Brain microvascular endothelial cell (primary cell): ENCODE measurements around the gene PANK2.

Experiments
- DNase-seq: peaks from one replicate; pipeline ENCODE4 v3.0.0-alpha.2; 2020
- H3K27ac ChIP-seq: fragments of 250-450 bp; sonication (Bioruptor Pico); 2 replicates; pipeline ENCODE4 v1.5.1; 2020; ENCODE audit warnings: mild to moderate bottlenecking, moderate library complexity
- H3K27me3 ChIP-seq: fragments of 250-450 bp; sonication (Bioruptor Pico); replicated peaks from 2 replicates; pipeline ENCODE4 v1.5.1; 2020; ENCODE audit warnings: mild to moderate bottlenecking
- H3K36me3 ChIP-seq: fragments of 250-450 bp; sonication (Bioruptor Pico); replicated peaks from 2 replicates; pipeline ENCODE4 v1.5.1; 2020; ENCODE audit warnings: mild to moderate bottlenecking
- H3K4me3 ChIP-seq: 2 replicates; pipeline ENCODE4 v1.5.1; 2011; ENCODE audit warnings: low read depth, mild to moderate bottlenecking, control low read depth, low read length, moderate library complexity
- in situ Hi-C: cut with HindIII; loops from 2 replicates; pipeline ENCODE4 v1.10.0; 2017; ENCODE audit warnings: low sequenced_read_pairs, low pct_ligation_motif_present
- TF ChIP-seq, protein P1 (sequence below): IDR thresholded peaks from 2 replicates; pipeline ENCODE4 v1.5.1; 2011; ENCODE audit warnings: low read depth, mild to moderate bottlenecking, moderate library complexity, low read length, control low read depth, inconsistent platforms; ENCODE audit errors: missing control alignments

PANK2 gene

DNA sequence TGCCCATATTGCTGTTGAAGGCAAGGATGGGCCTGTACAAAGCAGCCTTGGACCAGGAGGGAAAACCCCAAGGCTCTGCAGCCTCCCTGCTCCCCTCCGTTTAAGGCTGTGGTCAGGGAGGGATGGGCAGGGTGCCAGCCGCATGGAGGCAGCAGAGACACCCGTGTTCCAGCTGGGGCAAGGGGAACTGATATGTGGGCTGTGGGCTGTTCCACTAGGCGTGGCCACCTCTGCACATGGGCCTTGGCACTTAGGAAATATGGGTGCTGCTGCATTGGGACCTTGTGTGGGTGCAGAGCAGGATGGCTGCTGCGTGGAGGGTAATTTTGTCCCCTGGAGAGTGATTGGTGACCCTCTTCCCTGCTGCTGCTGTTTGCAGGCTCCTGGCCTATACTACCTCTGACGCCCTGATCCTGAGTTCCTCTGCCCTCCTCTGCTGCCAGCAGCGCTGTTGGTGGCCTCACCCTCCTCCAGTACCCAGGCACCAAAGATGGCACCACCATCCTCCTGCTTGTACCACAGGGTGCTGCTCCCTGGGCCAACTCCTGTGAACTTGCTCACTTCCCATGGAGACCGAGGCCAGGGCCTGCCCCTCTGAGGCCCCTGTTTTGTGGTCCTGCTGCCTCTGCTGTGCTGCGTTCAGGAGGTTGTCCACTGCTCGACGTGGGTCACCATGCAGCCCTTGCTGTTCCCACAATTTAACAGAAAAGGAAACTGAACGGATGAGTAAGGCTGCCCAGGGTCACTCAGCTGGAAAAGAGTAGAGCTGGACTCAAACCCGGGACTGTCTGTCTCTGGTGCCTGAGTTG lies 35.3 kb downstream of the PANK2 start:
- H3K4me3 ChIP-seq, result no peak overlapping the region
- TF ChIP-seq, protein P1, sequence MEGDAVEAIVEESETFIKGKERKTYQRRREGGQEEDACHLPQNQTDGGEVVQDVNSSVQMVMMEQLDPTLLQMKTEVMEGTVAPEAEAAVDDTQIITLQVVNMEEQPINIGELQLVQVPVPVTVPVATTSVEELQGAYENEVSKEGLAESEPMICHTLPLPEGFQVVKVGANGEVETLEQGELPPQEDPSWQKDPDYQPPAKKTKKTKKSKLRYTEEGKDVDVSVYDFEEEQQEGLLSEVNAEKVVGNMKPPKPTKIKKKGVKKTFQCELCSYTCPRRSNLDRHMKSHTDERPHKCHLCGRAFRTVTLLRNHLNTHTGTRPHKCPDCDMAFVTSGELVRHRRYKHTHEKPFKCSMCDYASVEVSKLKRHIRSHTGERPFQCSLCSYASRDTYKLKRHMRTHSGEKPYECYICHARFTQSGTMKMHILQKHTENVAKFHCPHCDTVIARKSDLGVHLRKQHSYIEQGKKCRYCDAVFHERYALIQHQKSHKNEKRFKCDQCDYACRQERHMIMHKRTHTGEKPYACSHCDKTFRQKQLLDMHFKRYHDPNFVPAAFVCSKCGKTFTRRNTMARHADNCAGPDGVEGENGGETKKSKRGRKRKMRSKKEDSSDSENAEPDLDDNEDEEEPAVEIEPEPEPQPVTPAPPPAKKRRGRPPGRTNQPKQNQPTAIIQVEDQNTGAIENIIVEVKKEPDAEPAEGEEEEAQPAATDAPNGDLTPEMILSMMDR, result no peak
- H3K27me3 ChIP-seq, result no peaks in the 10 kb centered on the region
- H3K36me3 ChIP-seq, result peaks cover 54% of the 10 kb centered on the region
- DNase-seq, result no peak
- no peak overlapping the region for H3K27ac ChIP-seq
- in situ Hi-C loops, result loop anchor here (25.0 kb wide), 1 partner anchor 163 kb away; no protein-coding TSS in a partner anchor

DNA sequence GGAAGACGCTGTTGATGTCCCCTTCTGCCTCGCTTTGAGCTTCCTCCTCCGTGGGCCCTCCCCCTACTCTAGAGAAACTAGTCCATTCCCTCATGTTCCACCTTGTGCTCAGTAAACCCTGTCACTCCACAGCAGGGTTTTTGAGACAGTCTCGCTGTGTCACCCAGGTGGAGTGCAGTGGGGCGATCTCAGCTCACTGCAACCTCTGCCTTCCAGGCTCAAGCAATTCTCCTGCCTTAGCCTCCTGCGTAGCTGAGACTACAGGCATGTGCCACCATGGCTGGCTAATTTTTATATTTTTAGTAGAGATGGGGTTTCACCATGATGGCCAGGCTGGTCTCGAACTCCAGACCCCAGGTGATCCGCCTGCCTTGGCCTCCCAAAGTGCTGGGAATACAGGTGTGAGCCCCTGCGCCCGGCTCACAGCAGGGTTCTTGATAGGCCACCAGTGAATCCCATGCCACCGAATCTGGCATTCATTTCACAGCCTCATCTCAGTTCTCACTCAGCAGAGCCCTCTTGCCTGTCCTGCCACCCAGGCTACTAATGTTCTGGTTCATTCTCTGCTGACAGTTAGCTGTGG lies 36.0 kb downstream of the PANK2 start:
- Histone ChIP-seq H3K27ac (no peak overlapping the region), H3K27me3 (no peaks in the 10 kb centered on the region), H3K4me3 (no peak overlapping the region), H3K36me3 (peaks cover 54% of the 10 kb centered on the region)
- TF ChIP-seq, protein P1, result no peak
- no peak for DNase-seq
- in situ Hi-C loops, result no loop called here

DNA sequence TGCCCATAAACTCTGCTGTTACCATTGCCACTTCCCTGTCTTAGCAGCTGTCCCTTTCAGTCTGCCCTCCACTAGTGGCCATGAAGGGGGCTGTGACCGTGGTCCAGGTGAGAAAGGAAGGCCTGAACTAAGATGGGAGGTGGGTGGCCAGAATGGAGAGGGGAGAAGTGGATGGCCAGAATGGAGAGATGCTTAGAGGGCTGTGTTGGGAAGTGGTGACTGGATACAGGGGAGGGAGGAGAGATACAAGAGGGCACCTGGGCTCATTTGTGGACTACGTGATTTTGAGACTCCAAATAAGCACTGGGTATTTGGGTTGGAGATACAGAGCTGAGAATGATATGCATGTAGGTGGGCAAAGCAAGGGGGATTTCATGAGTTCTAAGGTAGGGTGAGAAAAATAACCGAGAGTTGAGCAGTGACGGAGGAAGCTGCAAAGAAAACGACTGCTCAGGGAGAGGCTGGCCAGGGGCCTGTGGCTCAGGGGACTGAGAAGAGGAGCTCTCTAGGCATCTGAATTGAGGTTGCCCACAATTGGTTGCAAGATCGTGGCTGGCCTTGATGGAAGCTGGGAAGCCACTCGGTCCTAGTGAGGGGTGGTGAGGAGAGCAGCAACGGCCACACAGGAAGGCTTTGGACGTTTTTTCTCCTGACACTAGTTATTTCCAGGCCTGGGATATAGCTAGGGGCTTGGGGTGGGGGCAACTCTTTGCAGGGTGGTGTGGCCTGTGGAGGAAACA lies 36.9 kb downstream of the PANK2 start:
- Histone ChIP-seq H3K4me3 (no peak overlapping the region), H3K27me3 (no peaks in the 10 kb centered on the region), H3K27ac (no peak overlapping the region), H3K36me3 (peaks cover 47% of the 10 kb centered on the region)
- TF ChIP-seq, protein P1, result no peak
- in situ Hi-C loops, result no loop called here
- no peak for DNase-seq

DNA sequence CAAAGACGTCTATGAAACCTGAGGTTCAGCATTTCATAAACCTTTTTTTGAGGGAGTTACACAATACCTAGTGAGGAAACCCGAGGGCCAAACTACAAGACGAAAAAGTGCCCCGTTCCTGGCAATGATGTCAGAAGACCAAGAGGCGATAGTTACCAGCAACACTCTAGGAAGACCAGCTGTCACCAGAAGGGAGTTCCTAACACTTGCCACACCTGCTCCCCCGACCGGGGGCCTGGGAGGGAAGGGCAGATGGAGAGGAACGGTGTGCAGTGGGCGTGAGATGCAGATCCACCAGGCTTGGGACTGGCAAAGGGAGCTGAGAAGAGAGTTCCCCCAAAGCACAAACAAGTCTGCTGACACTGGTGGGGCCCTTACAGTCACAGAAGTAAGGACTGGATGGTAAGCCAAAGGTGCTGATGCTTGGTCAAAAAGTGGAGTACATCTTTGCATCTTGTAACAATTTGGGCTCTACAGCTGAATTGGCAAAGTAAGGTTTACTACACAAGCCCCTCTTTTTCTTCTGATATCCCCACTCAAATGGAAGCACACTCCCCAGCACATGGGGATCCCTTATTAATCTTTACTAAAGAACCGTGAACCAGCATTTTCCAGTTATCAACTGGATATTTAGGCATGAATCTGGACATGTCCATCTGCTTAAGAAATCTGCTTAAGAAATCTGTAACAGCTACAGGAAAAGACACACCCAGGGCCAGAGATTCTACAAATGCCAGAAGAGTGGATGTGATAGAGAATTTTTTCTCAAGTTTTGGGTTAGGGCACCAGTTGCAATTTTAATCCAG lies 38.5 kb downstream of the PANK2 start:
- DNase-seq, result no peak
- H3K27ac ChIP-seq, result no peak overlapping the region
- H3K27me3 ChIP-seq, result no peaks in the 10 kb centered on the region
- TF ChIP-seq, protein P1, result no peak
- in situ Hi-C loops, result no loop called here
- peaks cover 35% of the 10 kb centered on the region for H3K36me3 ChIP-seq
- no peak overlapping the region for H3K4me3 ChIP-seq

DNA sequence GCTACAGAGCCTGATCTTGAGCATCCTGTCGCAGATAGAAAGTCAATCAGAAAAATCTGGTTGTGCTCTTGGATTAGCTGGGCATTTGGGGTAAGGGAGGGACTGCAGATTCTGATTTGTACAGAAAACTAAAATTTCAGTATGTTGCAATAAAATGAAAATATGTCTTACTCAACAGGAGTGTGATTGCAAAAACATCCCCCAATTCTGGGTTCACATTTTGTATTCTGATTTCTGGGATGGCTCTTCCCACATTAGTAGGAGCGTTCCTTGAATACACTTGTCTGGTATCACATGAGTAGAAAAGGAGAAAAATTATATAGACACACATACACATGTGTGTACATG lies 40.5 kb downstream of the PANK2 start:
- in situ Hi-C loops, result no loop called here
- Histone ChIP-seq H3K36me3 (peaks cover 26% of the 10 kb centered on the region), H3K27me3 (no peaks in the 10 kb centered on the region), H3K27ac (no peak overlapping the region), H3K4me3 (no peak overlapping the region)
- no peak for DNase-seq
- TF ChIP-seq, protein P1, result no peak
